ENCODE results near the gene COL13A1.

COL13A1 gene

DNA sequence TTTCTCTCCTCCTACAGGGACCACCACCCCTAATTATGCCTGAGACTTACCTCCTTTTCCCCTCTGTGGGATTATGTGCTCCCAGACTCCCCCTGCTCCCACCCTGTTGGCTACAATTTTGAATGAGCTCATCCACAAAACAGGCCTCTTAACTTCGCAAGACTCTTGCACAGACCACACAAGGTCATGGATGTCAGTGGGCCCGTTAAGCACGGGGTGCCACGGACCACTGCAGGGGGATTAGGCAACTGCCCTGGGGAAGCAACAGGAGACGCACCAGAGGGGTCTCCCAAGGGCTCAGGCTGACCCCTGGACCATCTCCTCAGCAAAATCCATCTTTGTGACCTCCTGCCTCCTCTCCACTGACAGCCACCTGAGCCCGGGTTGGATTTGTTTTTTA, 42.1 kb upstream of the COL13A1 start:
- no peak for DNase-seq (ENCODE audit: low read depth)
- no peak overlapping the region for H3K4me3 ChIP-seq (ENCODE audit: low read length)
- TF ChIP-seq, protein P1, sequence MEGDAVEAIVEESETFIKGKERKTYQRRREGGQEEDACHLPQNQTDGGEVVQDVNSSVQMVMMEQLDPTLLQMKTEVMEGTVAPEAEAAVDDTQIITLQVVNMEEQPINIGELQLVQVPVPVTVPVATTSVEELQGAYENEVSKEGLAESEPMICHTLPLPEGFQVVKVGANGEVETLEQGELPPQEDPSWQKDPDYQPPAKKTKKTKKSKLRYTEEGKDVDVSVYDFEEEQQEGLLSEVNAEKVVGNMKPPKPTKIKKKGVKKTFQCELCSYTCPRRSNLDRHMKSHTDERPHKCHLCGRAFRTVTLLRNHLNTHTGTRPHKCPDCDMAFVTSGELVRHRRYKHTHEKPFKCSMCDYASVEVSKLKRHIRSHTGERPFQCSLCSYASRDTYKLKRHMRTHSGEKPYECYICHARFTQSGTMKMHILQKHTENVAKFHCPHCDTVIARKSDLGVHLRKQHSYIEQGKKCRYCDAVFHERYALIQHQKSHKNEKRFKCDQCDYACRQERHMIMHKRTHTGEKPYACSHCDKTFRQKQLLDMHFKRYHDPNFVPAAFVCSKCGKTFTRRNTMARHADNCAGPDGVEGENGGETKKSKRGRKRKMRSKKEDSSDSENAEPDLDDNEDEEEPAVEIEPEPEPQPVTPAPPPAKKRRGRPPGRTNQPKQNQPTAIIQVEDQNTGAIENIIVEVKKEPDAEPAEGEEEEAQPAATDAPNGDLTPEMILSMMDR (conservative IDR thresholded peaks at IDR 0.05; ENCODE audit: low read length), result no peak

DNA sequence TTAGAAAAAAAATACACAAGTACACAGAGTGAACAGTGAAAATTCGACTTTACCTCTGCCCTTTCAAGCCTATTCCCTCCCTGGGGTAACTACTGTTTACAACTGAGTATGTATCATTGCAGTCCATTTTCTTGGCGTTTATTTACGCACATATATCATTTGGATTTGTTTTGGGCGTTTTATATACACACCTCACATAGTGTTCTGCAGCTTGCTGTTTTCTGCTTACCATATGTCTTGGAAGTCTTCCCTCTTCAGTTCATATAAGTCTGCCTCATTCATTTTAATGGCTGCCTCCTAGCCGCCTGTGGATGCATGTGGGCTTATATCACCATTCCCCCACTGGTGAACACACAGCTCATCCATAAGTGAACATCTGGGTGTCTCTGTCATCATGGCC, 41.6 kb upstream of the COL13A1 start:
- TF ChIP-seq, protein P1 (conservative IDR thresholded peaks at IDR 0.05; ENCODE audit: low read length), result no peak
- no peak for DNase-seq (ENCODE audit: low read depth)
- no peak overlapping the region for H3K4me3 ChIP-seq (ENCODE audit: low read length)

DNA sequence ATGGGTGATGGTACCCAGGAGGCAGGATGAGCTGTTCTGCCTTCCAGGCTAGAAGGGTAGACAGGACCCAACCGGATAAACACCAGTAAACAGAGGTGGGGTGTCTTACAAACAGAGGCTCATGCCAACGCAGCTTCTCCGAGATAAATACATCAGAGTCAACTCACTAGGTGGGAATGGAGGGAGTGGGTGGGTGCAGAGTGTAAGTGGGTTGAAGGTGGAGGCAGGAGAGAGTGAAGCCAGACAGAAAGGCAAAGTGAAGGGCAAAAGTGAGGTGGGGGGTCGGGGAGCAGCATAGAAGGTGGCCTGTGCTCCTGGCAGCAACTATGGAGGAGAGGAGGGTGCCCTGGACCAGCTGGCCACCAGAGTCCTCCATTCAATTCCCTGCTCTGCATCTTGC, 40.4 kb upstream of the COL13A1 start:
- no peak overlapping the region for H3K4me3 ChIP-seq (ENCODE audit: low read length)
- TF ChIP-seq, protein P1 (conservative IDR thresholded peaks at IDR 0.05; ENCODE audit: low read length), result no peak
- DNase-seq (ENCODE audit: low read depth), result no peak

- peak; percentile 56 for DNase-seq (ENCODE audit: low read depth)
- no peak overlapping the region for H3K4me3 ChIP-seq (ENCODE audit: low read length)
- TF ChIP-seq, protein P1 (conservative IDR thresholded peaks at IDR 0.05; ENCODE audit: low read length), result no peak
These were observed 35.4 kb upstream of the COL13A1 start for GRCh38 chr10:69766161-69766910.

- TF ChIP-seq, protein P1 (conservative IDR thresholded peaks at IDR 0.05; ENCODE audit: low read length), result no peak
- no peak for DNase-seq (ENCODE audit: low read depth)
- H3K4me3 ChIP-seq (ENCODE audit: low read length), result no peak overlapping the region
These were observed 33.9 kb upstream of the COL13A1 start for GRCh38 chr10:69767793-69768192.

DNA sequence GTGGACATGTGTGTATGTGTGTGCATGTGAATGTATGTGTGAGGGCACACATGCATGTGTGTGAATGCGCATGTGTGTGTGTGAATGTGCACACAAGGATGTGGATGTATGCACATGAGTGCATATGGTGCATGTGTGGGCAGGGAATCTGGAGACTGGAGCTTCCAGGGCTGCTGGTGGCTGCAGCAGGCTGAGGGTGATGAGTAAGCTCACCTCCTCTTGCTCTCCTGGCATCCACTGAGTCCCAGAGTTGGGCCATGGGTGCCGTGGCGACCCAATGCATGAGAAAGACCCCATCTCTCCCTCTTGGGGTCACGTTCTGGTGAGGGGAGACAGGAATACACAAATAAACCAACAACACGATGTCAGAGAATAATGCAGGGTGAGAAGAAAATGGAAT, 33.3 kb upstream of the COL13A1 start:
- H3K4me3 ChIP-seq (ENCODE audit: low read length), result no peak overlapping the region
- TF ChIP-seq, protein P1 (conservative IDR thresholded peaks at IDR 0.05; ENCODE audit: low read length), result no peak
- DNase-seq (ENCODE audit: low read depth), result no peak

DNA sequence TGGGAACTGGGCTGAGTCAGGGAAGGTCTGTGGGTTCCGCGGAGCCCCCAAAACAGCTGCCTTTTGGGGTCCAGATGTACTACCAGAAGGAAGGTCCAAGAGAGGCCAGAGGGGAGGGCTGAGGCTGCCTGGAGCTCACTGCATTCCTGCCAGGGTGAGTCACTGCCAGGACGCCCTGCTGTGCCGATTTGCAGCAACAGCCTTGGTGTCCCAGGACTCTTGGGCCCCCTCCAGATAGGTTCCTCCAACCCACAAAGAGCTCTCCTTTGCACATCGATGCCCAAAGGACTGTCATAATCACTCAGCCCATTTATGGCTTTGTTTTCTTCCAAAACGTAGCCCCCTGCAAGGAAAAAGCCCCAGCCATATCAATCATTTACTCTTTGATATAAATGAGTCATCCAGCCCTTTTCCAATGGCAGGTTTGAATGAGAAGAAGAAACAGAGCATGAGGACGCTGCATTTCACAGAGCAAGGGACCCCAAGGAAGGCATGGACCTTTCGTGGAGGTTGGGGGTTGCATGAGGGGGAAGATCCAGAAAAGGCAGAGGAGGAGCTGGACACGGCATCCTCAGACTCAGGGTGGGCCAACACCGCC, 32.2 kb upstream of the COL13A1 start:
- DNase-seq (ENCODE audit: low read depth), result peak; percentile 84
- TF ChIP-seq, protein P1 (conservative IDR thresholded peaks at IDR 0.05; ENCODE audit: low read length), result 0 out of 2 replicates have a peak, but pooled peaks have one; percentile 1
- no peak overlapping the region for H3K4me3 ChIP-seq (ENCODE audit: low read length)
